Cardiac fibroblast (primary cell): ENCODE data around the gene SPAAR.

Source experiments
- DNase-seq, 2 donors: peaks; one replicate each; pipeline versions ENCODE4 v3.0.0 to v3.0.0-alpha.2; 2010; ENCODE audit warnings: low read depth in 2 of 2
- H3K4me3 ChIP-seq, 2 donors: replicated peaks in 1 of 2; 1 replicate in 1 of 2; 2 replicates in 1 of 2; pipeline ENCODE4 v1.5.1; 2011; ENCODE audit warnings: low read depth in 2 of 2, low read length in 2 of 2, mild to moderate bottlenecking in 2 of 2, moderate library complexity in 1 of 2
- TF ChIP-seq, protein P1 (sequence below): IDR thresholded peaks from one replicate; pipeline ENCODE4 v1.5.1; 2011; ENCODE audit warnings: low read depth, mild to moderate bottlenecking, low read length, inconsistent platforms

The SPAAR gene

DNA sequence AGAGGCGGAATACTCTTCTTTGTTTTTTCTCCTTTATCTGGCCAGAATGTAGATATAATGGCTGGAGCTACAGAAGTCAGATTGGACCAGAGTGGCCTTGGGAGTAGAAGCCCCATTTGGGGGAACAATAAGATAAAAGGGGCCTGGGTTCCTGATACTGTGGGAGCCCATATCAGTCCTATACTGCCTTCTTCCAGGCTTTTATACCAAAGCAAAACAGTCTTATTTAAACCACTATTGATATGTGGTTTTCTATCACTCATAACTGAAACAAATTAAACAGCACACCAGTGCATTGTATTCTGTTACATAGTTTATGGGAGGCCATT, 14.3 kb downstream of the SPAAR start:
- no peak overlapping the region for H3K4me3 ChIP-seq
- TF ChIP-seq, protein P1, sequence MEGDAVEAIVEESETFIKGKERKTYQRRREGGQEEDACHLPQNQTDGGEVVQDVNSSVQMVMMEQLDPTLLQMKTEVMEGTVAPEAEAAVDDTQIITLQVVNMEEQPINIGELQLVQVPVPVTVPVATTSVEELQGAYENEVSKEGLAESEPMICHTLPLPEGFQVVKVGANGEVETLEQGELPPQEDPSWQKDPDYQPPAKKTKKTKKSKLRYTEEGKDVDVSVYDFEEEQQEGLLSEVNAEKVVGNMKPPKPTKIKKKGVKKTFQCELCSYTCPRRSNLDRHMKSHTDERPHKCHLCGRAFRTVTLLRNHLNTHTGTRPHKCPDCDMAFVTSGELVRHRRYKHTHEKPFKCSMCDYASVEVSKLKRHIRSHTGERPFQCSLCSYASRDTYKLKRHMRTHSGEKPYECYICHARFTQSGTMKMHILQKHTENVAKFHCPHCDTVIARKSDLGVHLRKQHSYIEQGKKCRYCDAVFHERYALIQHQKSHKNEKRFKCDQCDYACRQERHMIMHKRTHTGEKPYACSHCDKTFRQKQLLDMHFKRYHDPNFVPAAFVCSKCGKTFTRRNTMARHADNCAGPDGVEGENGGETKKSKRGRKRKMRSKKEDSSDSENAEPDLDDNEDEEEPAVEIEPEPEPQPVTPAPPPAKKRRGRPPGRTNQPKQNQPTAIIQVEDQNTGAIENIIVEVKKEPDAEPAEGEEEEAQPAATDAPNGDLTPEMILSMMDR = no peak
- DNase-seq = no peak

DNA sequence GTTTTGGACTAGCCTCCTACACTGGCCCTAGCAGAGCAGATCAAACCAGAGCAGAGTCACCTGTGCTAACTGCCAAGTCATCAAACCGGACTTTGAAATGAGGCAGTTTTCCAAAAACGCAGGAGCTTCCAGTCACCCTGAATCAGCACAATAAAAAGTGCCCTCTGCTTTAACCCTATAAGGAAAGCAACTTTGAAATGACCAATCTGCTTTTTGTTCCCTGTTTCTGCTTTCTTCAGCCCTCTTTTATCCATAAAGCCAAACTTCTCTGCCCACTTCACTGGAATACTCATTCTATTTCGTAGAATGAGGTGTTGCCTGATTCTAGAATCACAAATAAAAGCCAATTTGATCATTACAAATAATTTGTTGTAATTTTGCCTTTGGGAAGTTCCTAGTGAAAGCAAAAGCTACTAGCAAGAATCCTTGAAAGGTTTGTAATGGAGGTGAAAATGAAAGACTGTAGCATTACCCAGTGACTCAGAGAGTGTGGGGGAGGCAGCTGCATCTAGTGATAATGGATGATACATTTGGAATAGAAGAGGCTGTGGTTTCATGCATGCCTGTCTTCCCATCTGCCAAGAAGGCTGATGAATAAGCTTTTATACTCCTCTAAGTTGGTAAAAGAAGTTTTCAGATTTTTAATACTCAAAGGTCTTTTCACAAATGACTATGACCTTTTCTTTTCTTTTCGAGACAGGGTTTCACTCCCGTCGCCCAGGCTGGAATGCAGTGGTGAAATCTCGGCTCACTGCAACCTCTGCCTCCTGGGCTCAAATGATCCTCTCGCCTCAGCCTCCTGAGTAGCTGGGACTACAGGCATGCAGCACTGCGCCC, 14.9 kb downstream of the SPAAR start:
- DNase-seq = peak; percentile 89 to 95
- TF ChIP-seq, protein P1 = no peak
- no peak overlapping the region for H3K4me3 ChIP-seq

GRCh38 chr9:35928591-35929452, 19.5 kb downstream of the SPAAR start:
- H3K4me3 ChIP-seq = no peak overlapping the region
- DNase-seq = no peak
- TF ChIP-seq, protein P1 = no peak

DNA sequence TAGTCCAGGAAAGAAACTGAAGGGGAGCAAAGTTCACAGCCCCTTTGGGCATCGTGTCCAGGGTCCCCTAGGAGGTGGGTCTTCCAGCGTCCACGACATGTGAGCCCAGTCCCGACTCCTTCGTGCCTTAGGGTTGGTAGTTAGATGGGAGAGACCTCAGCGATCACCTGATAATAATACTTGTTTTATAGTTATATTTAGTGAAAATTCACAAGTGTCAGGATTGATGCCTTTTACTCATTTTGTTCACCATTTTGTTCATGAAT, 20.1 kb downstream of the SPAAR start:
- TF ChIP-seq, protein P1 = no peak
- no peak for DNase-seq

GRCh38 chr9:35930521-35930920, 21.2 kb downstream of the SPAAR start:
- DNase-seq = no peak
- TF ChIP-seq, protein P1 = no peak
- H3K4me3 ChIP-seq = no peak overlapping the region

More for the DNA sequence above, 20.1 kb downstream of the SPAAR start:
- H3K4me3 ChIP-seq = no peak overlapping the region

DNA sequence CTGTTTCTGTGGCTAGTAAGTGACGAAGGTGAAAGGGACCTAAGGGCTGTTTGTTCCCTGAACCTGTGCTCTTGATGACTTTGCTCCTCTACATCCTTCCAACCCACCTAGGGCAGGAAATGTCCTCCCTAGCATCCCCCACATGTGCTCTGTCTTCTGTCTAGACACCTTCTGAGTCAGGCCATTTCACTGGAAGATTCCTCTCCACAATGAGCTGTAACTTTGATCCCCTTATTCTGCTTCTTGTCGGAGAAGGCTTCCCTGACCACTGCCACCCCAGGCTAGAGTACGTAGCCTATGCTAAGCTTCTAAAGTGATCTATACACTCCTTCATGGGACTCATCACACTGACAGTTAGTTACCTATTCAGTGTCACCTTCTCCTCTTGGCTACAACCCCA, 21.7 kb downstream of the SPAAR start:
- DNase-seq = peak in 1 of 2 donors; percentile 52
- no peak overlapping the region for H3K4me3 ChIP-seq
- TF ChIP-seq, protein P1 = no peak
